BJ (cell line): ENCODE measurements around the gene TP53INP2. TPM values are rescaled to one million over a fixed set of nuclear protein-coding genes. Genes with fewer than 3 reads are reported as not detected.

Source experiments
- CTCF ChIA-PET: fragments of 350-600 bp; formaldehyde crosslinking; extraction: SDS; loops from one replicate; lab custom pipeline; 2021; ENCODE audit warnings: antibody characterized with exemption, inconsistent platforms; lab: Yijun Ruan, JAX
- POLR2A ChIA-PET: fragments of 300-600 bp; sonication (Branson Sonifier 250); formaldehyde crosslinking; extraction: SDS; loops from one replicate; lab custom pipeline; 2021; ENCODE audit warnings: antibody characterized with exemption; lab: Charles Lee
- DNase-seq: peaks from one replicate; pipeline ENCODE4 v3.0.0-alpha.2; 2011; ENCODE audit warnings: low read depth
- H3K27me3 ChIP-seq: 2 replicates; pipeline ENCODE4 v1.6.0; 2011; ENCODE audit warnings: low read length; ENCODE audit not compliant: control insufficient read depth, insufficient read depth
- H3K36me3 ChIP-seq: 2 replicates; pipeline ENCODE4 v1.5.1; 2011; ENCODE audit warnings: low read length; ENCODE audit not compliant: control insufficient read depth, insufficient read depth
- H3K4me3 ChIP-seq: 2 replicates; pipeline ENCODE4 v1.5.1; 2011; ENCODE audit warnings: low read depth, mild to moderate bottlenecking, control low read depth, low read length
- polyA plus RNA-seq: library from polyadenylated mRNA; depleted of rRNA; stranded (reverse); fragments of >200 nt; gene quantifications from 2 replicates; pipeline ENCODE4 v1.2.3, GENCODE V29; 2011
- TF ChIP-seq, protein P1 (sequence below): IDR thresholded peaks from 2 replicates; pipeline ENCODE4 v1.5.1; 2011; ENCODE audit warnings: low read depth, mild to moderate bottlenecking, control low read depth, inconsistent platforms, low read length, moderate library complexity; ENCODE audit not compliant: insufficient read depth

Gene TP53INP2
- polyA plus RNA-seq, 1 experiment, result 5.1 TPM

- no peak for DNase-seq
- Histone ChIP-seq H3K27me3 (no peaks in the 10 kb centered on the region), H3K36me3 (no peaks in the 10 kb centered on the region; the same call in 1 of the 2 replicates), H3K4me3 (no peak overlapping the region)
- CTCF ChIA-PET, result interaction anchor here (0.7 to 3.4 kb wide), 7 partner anchors 61 to 393 kb away, joined by 3 to 14 read pairs (median 5); no protein-coding TSS in a partner anchor
- TF ChIP-seq, protein P1, sequence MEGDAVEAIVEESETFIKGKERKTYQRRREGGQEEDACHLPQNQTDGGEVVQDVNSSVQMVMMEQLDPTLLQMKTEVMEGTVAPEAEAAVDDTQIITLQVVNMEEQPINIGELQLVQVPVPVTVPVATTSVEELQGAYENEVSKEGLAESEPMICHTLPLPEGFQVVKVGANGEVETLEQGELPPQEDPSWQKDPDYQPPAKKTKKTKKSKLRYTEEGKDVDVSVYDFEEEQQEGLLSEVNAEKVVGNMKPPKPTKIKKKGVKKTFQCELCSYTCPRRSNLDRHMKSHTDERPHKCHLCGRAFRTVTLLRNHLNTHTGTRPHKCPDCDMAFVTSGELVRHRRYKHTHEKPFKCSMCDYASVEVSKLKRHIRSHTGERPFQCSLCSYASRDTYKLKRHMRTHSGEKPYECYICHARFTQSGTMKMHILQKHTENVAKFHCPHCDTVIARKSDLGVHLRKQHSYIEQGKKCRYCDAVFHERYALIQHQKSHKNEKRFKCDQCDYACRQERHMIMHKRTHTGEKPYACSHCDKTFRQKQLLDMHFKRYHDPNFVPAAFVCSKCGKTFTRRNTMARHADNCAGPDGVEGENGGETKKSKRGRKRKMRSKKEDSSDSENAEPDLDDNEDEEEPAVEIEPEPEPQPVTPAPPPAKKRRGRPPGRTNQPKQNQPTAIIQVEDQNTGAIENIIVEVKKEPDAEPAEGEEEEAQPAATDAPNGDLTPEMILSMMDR, result 0 out of 2 replicates have a peak, but pooled peaks have one; percentile 16
- POLR2A ChIA-PET, result interaction anchor here (0.6 kb wide), 1 partner anchor 22 kb away, joined by 10 read pairs; no protein-coding TSS in a partner anchor
These were observed 1.5 kb downstream of the TP53INP2 start for GRCh38 chr20:34705397-34706301.

DNA sequence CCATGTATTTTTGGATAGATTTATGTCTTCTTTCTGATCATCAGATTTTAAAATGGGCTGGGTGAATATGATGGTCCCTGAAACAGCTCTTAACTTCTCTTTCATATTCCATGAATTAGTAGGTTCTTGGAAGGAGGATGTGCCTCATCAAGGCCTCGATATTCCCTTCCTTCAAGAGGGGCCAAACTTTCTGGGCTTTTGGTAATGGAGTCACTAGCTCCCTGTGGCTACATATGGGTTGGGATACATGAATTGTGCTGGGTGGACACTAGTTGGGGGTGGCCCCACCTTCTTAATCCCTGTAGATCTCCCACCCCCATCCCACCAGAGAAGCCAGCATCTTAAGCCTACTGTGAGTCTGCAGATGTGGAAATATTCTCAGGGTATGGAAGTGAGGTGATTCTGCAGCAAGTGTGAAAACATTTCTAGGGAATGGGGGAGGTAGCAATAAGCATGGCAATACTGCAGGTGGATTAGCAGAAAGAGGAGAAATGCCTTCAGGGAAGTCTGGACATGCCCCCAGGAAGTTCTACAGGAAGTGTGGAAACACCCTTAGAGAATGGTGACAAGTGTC is 2.2 kb downstream of the TP53INP2 start:
- POLR2A ChIA-PET, result interaction anchor here (0.6 kb wide), 1 partner anchor 23 kb away, joined by 10 read pairs; no protein-coding TSS in a partner anchor
- TF ChIP-seq, protein P1, result no peak
- no peak overlapping the region for H3K4me3 ChIP-seq

GRCh38 chr20:34706912-34707784 is 3.0 kb downstream of the TP53INP2 start:
- H3K36me3 ChIP-seq, result no peaks in the 10 kb centered on the region; the same call in 1 of the 2 replicates
- DNase-seq, result no peak
- CTCF ChIA-PET, result interaction anchor here (0.6 to 3.4 kb wide), 14 partner anchors 9 to 395 kb away, joined by 3 to 22 read pairs (median 5); no protein-coding TSS in a partner anchor
- POLR2A ChIA-PET, result no interaction called here
- no peak overlapping the region for H3K4me3 ChIP-seq
- TF ChIP-seq, protein P1, result no peak
- no peaks in the 10 kb centered on the region for H3K27me3 ChIP-seq

More for the DNA sequence above, 2.2 kb downstream of the TP53INP2 start:
- CTCF ChIA-PET, result interaction anchor here (0.7 to 3.4 kb wide), 9 partner anchors 13 to 394 kb away, joined by 3 to 22 read pairs (median 4); no protein-coding TSS in a partner anchor
- no peaks in the 10 kb centered on the region for H3K27me3 ChIP-seq
- H3K36me3 ChIP-seq, result no peaks in the 10 kb centered on the region; the same call in 1 of the 2 replicates
- DNase-seq, result no peak

GRCh38 chr20:34708621-34709043 is 4.5 kb downstream of the TP53INP2 start:
- CTCF ChIA-PET, result interaction anchor here (0.9 to 3.4 kb wide), 9 partner anchors 12 to 396 kb away, joined by 3 to 22 read pairs (median 7); no protein-coding TSS in a partner anchor
- no peaks in the 10 kb centered on the region for H3K27me3 ChIP-seq
- H3K36me3 ChIP-seq, result no peaks in the 10 kb centered on the region; the same call in 1 of the 2 replicates
- no peak for DNase-seq
- POLR2A ChIA-PET, result no interaction called here
- TF ChIP-seq, protein P1, result peak; percentile 74
- peak overlapping the region; percentile 67 for H3K4me3 ChIP-seq
